Frontal cortex (tissue), 4 donors: Measurements from ENCODE around the gene KCNJ18. TPM values are rescaled to one million over a fixed set of nuclear protein-coding genes. Genes with fewer than 3 reads are reported as not detected.
"Not testable (repeated sequence)": the region's sequence is repeated elsewhere in the genome, so short reads cannot be mapped to it uniquely, and the experiment has no call there.

Experiments used
- DNase-seq, 2 donors: peaks; one replicate each; pipeline ENCODE4 v3.0.0; 2012; ENCODE audit warnings: low spot score in 2 of 2
- FAIRE-seq: peaks from 2 replicates; lab custom pipeline; 2012; peaks lifted over from hg19 to GRCh38; lab: Jason Lieb, UNC
- total RNA-seq: library from RNA; depleted of rRNA; stranded (reverse); fragments of >200 nt; gene quantifications from one replicate; pipeline ENCODE4 v1.2.3, GENCODE V29; 2014
- donor health status: control.
- donor health status: control.
- donor health status: control.

KCNJ18 gene
- total RNA-seq, 1 donor from 2014 or later = not detected

DNA sequence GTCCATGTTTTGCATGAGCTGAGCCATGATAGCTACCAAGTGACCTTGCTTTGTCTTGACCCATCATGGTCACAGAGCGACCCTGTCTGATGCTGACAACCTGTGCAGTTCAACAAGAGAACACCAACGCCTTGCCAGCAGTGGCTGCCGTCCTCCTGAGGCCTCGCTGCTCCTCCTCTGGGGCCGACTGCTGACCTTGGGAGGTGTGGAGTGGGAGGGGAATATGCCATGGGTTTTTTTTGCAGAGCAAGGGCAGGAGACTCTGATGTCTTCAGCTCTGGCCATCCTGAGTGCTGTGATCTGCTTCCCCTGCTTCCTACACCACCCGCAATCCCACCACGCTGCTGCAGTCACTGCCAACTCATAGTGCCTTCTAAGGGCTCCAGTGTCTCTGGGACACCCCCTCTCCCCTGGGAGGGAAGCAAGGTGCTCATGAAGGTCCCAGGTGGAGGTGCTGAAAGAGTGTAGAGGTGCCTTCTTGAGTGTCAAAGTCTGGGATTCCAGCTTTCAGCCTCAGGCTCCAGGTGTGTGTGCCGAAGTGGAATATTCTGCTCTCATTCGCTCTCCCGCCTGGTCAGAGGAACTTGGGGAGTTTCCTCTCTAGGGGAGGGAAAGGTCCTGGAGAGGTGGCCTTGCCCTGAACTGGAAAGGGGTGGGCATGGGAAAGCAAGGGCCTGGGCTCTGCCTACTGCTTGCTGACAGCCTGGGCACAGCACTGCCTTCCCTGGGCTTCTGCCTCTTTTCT lies 22.5 kb upstream of the KCNJ18 start:
- DNase-seq, FAIRE-seq: not testable (repeated sequence)

DNA sequence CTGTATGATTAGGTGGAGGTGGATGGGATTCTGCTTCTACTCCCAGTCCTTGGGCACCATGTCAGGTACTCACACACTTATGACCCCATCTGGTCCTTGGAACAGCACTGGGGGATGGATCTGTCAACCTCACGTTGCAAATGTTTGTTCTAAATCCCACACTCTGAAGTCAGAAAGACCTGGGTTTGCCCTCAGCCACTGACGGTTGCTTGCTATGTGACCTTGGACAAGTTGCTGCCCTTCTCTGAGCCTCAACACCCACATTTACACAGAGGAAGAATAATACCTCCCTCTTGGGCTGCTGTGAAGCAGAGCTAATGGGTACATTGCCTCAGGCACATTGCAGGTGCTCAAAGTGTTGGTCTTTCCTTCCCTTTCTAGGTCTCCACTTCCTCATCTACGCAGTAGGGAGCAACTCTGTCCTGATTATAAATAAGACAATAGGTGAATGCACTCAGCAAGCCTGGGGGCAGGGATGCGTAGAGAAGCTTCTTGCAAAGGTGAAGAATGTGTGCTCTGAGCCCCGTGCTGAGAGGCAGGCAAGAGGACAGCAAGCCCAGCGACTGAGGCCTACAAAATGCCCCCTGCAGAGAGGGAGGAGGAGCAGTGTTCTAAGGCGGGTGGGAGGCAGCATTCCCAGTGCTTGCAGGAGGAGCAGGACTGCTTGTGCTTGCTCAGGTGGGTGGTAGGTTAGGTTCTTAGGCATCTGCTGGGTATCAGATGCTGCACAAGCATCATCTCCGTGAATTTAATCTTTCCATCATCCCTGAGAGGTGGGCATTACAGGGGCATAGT lies 21.8 kb upstream of the KCNJ18 start:
- not testable (repeated sequence) for FAIRE-seq, DNase-seq

DNA sequence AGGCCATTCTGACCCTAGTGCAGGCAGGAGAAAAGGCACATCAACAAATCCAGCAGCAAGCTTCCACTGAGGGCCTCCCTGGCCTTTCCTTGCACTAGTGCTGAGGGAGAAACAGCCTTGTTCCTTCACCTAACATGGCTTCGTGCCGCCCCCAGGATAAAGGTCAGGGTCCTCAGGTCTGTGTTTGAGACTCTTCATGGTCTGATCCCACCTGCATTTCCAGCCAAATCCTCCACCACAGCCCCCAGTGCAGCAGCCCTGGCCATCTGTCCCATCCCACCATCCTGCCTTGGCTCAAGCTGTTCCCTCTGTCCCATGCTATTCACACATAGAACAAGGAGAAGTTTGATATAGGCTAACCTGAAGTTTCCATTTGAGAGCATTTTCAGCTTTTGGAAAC lies 20.9 kb upstream of the KCNJ18 start:
- FAIRE-seq, DNase-seq: not testable (repeated sequence)

DNA sequence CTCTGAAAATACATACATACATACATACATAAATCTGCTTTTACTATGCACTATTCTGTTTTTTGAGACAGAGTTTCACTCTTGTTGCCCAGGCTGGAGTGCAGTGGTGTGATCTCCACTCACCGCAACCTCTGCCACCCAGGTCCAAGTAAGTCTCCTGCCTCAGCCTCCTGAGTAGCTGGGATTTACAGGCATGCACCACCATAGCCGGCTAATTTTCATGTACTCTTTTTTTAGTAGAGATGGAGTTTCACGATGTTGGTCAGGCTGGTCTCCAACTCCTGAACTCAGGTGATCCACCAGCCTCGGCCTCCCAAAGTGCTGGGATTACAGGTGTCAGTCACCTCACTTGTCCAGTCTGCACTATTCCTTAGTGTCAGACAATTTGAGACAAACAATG lies 20.5 kb upstream of the KCNJ18 start:
- FAIRE-seq, DNase-seq: not testable (repeated sequence)

DNA sequence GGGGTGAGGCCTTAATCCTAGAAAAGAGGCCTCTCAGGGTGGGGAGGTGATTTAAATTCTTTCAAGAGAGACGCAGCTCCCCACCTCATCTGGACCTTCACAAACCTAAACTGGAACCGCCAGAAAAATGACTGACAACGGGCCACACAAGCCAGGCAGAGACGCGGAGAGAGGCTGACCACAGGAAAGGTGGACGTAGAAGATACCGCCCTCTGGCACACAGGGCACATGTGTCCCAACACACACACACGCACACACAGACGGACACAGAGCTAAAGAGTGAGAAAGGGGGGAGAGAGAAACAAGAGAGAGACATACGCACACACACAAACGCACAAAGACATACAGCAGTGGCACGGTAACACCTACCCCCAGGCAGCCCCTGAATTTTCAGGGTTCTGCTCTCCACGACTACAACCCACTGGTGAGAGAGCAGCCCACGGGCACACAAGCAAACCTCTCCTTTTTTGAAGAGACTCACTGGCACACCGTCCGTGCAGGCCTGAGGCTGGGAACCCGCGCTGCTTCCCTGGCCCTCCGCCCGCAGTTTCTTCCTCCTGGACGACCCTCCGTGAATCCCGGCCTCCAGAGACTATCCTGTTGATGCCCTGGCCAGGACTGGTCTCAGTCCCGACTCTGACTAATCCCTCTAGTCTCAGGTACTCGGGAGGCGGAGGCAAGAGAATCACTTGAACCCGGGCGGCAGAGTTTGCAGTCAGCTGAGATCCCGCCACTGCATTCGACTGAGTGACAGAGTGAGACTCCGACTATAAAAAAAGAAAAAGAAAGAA lies 18.7 kb upstream of the KCNJ18 start:
- not testable (repeated sequence) for DNase-seq, FAIRE-seq

DNA sequence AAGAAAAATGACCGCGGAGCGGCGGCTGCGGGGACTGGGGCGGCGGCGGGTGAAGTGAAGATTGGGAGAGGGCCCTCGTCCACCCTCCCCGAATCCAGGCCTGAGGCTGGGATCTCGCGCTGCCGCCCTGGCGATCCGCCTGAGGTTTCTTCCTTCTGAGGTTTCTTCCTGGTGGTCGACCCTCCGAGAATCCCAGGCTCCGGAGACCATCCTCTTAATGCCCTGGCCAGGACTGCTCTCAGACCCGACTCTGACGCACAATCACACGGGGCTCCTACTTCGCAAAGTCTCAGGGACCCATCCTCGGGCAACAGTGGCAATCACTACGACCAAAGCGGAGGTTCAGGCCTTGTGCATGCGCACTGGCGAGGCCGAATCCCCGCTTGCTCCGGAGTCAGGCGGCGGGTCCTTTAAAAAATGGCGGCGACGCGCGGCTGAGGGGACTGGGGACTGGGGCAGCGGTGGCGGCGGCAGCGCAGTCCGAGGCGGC lies 18.0 kb upstream of the KCNJ18 start:
- no peak for DNase-seq

DNA sequence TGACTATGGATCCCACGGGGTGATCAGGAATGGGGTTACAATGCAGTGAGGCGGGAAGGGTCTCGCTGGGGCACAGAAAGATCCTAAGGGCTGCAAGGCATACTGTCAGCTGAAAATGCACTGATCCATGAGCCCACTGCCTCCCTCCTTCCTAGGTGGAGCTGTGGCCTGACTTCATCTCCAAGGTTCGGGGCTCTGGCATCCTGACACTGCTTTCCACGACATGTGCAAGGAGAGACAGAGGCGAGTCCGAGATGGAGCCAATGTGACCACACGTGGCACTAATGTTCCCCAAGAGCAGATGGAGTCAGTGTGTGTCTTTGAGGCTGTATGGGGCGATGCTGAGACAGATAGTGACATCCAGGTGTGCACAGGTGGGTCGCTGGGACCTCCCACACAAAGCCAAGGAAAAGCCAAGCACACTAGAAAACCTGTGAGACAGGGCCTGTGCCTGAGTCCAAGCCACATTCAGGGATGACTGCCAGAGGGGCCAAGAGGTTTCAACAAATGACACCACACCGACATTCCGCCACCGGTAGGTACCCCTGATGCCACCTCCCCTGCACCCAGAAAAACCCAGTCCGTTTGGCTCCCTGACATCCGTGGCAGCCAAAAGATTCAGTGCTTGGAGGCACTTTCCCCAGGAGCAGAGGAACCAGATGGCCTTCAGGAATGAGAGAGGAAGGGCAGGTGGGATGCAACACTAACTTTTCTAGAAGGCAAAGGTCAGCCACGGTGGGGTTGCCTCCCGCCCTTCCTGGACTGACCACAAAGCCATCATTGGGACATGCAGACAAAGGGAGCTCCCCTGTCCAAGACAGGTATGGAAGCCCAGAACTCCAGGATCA lies 17.2 kb upstream of the KCNJ18 start:
- DNase-seq, FAIRE-seq: not testable (repeated sequence)

More for the DNA sequence above, 18.0 kb upstream of the KCNJ18 start:
- FAIRE-seq = no peak

DNA sequence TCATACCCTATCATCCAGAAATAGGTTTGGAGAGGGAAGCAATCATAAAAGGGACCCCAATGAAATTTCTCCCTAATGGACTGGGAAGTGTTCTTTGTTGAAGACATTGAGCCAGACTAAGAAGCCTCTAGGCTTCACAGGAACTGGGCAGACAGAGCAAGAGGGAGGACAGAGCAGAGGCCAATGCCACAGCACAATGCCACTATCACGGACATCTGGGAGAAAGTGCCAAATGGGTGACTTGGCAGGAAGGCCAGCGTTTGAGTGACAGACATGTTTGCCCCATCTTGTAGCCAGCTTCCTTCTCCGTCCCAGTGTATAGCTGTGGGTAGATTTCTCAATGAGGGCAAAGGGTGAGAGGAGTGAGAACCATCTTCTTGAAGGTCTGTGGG lies 16.6 kb upstream of the KCNJ18 start:
- FAIRE-seq, DNase-seq: not testable (repeated sequence)

DNA sequence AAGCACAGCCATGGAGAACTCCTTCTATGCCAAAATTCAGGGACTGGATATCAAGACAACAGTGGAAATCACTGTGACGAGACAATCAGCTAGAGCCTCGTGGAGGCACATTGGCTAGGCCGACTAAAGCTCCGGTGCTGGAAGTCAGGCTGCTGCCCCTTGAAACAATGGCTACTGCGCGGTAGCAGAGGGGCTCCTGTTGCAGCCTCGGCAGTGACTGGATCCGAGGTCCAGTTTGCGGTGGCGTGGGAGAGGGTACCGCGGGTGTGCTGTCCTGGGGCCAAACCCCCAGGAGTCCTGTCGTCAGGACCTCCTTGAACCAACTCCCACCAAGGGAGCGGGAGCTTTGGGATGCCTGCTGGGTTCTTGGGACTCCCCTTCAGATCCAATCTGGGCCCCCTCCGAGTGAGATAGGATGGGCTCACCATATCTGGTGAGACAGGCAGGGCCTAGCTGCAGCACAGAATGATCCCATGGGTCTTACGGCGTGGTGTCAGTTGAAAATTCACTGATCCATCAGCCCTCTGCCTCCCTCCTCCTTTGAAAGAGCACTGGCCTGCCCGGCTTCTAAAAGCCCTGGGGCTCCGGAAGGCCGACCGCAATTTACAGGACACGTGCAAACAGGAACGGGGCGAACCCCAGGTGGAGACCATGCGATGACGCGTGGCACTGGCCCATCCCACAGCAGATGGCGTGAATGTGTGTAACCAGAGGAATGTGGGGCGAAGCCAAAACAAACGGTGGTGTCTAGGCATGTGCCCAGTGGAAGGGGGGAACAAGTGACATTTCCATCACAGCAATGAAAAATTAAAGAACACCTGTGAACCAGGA lies 15.8 kb upstream of the KCNJ18 start:
- FAIRE-seq = no peak
- no peak for DNase-seq

DNA sequence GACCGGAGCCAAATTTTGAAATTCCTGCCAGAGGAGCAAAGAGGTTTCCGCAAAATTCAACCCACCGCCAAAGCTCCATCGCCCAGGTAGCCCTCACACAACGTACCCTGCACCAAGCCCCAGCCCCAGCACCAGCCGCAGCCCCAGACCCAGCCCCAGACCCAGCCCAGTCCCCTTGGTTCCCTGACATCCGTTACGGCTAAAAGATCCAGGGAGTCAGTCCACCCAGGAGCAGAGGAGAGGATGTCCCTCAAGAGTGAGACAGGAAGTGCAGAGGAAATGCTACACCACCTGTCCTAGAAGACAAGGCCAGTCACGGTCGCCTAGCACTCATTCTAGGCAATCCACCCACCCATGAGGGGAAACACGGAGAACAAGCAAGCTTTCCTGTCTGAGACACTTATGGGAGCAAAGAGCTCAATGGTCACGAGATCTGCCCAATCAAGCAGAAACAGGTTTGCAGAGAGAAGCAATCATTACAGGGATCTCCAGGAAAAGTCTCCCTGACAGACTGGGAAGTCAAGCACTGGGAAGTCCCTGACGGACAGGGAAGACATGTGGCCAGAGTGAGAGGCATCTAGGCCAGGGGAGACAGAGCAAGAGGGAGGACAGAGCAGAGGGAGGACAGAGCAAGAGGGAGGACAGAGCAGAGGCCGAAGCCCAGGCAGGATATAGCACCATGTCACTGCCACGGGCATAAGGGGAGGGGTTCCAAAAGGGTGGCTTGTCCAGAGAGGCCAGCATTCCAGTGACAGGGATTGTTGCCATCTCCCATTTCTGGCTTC lies 15.0 kb upstream of the KCNJ18 start:
- no peak for DNase-seq
- no peak for FAIRE-seq

DNA sequence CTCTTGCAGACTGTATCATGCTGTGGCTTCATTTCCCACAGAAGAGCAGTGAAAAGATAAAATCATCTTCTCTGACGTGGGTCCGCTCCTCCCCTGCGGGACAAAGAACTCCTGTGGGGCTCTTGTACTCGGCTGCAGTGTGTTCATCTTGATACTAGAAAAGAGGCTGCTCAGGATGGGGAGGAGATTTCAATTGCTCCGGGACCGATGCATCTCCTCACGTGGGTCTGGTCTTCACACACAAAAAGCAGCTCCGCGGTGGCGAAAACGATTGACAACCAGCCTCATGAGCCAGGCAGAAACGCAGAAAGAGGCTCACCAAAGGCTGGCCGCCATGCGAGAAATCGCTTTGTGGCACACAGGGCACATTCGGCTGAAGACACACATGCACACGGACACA lies 14.4 kb upstream of the KCNJ18 start:
- FAIRE-seq = no peak
- no peak for DNase-seq

DNA sequence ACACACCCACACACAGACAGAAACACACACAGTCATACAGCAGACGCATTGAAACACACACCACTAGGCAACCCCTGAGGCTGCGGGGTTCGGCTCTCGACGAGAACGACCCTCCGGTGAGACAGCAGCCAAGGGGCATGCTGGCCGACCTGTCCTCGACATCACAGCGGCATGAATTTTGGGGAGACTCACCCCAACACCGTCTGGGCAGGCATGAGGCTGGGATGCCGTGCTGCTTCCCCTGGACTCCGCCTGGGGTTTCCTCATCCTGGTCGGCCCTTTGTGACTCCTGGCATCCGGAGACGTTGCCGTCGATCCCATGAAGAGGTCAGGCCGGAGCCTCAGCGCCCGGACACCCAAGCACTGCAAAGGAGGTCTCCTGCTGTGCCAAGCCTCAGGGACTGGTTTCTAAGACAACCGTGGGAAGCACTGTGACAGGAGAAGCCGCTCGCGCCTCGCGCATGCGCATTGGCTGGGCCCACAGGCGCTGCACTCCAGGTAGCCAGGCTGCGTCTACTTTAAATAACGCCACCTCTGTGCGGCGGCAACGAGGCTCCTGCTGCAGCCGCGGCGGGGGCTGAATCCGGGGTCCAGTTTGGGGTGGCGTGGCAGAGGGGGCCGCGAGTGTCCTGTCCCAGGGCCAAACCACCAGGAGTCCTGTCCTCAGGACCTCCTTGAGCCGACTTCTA lies 13.8 kb upstream of the KCNJ18 start:
- no peak for DNase-seq
- no peak for FAIRE-seq

DNA sequence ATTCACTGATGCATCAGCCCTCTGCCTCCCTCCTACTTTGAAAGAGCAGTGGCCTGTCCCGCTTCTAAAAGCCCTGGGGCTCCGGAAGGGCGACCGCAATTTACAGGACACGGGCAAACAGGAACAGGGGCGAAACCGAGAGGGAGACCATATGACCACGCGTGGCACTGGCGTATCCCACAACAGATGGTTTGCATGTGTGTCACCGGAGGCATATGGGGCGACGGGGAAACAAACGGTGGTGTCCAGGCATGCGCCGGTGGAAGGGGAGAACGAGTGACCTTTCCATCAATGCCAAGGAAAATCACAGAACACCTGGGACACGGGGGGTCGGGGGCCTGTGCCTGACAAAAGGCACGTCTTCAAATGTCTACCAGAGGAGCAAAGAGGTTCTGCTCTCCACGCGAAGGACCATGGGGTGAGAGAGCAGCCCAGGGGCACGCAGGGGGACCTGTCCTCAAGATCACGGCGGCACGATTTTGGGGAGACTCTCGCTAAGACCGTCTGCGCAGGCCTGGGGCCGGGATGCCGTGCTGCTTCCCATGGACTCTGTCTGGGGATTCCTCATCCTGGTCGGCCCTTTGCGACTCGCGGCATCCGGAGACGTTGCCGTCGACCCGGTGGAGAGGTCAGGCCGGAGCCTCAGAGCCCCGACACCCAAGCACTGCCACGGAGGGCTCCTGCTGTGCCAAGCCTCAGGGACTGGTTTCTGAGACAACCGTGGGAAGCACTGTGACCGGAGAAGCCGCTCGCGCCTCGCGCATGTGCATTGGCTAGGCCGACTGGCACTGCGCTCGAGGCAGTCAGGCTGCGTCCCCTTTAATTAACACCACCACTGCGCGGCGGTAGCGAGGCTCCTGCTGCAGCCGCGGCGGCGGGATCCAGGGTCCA lies 12.8 kb upstream of the KCNJ18 start:
- DNase-seq (no peak), FAIRE-seq (no peak)

DNA sequence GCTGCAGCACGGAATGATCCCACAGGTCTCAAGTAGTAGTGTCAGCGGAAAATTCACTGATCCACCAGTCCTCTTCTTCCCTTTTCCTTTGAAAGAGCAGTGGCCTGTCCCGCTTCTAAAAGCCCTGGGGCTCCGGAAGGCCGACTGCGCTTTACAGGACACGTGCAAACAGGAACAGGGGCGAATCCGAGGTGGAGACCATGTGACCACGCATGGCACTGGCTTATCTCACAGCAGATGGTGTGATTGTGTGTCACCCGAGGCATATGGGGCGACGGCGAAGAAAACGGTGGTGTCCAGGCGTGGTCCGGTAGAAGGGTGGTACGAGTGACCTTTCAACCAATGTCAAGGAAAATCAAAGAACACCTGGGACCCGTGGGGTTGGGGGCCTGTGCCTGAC lies 12.0 kb upstream of the KCNJ18 start:
- FAIRE-seq (no peak), DNase-seq (no peak)

DNA sequence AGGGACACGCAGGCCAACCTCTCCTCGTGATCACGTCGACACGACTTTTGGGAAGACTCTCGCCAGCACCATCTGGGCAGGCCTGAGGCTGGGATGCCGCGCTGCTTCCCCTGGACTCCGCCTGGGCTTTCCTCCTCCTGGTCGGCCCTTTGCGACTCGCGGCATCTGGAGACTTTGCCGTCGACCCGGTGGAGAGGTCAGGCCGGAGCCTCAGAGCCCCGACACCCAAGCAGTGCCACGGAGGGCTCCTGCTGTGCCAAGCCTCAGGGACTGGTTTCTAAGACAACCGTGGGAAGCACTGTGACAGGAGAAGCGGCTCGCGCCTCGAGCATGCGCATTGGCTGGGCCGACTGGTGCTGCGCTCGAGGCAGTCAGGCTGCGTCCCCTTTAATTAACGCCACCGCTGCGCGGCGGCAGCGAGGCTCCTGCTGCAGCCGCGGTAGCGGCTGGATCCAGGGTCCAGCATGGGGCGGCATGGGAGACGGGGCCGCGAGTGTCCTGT lies 11.4 kb upstream of the KCNJ18 start:
- not testable (repeated sequence) for DNase-seq, FAIRE-seq

DNA sequence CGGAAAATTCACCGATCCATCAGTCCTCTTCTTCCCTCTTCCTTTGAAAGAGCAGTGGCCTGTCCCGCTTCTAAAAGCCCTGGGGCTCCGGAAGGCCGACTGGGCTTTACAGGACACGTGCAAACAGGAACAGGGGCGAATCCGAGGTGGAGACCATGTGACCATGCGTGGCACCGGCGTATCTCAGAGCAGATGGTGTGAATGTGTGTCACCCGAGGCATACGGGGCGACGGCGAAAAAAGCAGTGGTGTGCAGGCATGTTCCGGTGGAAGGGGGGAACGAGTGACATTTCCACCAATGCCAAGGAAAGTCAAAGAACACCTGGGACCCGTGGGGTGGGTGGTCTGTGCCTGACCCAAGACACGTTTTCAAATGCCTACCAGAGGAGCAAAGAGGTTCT lies 10.7 kb upstream of the KCNJ18 start:
- DNase-seq, FAIRE-seq: not testable (repeated sequence)
